NCI-H345 (cell line): ENCODE results near the gene SMCO3.

Experiments
- DNase-seq: peaks from one replicate; lab custom pipeline; 2025; lab: John Stamatoyannopoulos, UW

SMCO3 gene

GRCh38 chr12:14814014-14814413 lies at the start of gene SMCO3:
TSS of gene SMCO3 (minus strand) at chr12:14814182. CDS start at chr12:14806680, 7,502 bp downstream.
- no peak for DNase-seq

DNA sequence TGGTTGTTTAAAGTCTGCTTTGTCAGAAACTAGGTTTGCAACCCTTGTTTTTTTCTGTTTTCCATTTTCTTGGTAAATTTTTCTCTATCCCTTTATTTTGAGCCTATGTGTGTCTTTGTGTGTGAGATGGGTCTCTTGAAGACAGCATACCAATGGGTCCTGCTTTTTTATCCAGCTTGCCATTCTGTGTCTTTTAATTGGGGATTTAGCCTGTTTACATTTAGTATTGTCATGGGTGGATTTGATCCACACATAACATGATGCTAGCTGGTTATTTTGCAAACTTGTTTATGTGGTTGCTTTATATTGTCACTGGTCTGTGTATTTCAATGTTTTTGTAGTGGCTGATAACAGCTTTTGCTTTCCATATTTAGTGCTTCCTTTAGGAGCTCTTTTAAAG lies 46.5 kb upstream of the SMCO3 start:
- no peak for DNase-seq

GRCh38 chr12:14858513-14858912 lies 44.5 kb upstream of the SMCO3 start:
- DNase-seq, result no peak

GRCh38 chr12:14854586-14855183 lies 40.7 kb upstream of the SMCO3 start:
- DNase-seq, result no peak

- no peak for DNase-seq
These were observed 40.0 kb upstream of the SMCO3 start for GRCh38 chr12:14853961-14854360.

- no peak for DNase-seq
These were observed 38.9 kb upstream of the SMCO3 start for GRCh38 chr12:14852880-14853279.

DNA sequence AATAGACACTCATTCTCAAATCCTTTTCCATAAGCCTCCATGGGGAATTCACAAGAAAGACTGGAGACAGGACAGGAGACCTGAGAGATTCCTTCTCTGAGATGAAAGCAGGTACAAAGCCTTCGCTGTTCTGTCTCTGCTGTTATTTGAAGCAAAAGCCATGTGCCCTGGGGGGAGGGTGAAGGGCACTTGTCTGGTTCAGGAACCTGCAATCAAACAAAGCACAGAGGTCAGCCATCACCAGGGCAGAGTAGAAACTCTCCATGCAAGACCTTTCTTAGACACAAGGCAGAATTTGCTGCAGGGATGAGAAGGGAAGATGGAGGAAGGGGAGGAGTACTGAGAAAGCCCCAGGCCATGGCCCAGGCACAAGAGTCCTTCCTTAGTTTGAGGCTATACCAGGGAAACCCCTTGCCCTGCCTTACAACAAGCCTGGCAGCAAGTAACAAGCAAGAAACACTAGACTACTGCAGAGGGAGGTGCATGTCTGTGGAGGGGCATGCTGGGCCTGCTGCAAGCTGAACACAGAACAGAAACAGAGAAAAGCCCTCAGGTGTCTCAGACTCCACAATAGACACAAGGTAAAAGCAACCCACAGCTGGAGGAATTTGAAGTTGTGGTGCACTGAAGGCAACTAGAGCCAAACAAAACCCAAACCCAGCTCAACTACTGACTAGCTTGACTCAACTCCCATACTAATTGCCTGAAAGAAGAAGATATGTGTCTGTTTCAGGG lies 37.1 kb upstream of the SMCO3 start:
- DNase-seq, result no peak

DNA sequence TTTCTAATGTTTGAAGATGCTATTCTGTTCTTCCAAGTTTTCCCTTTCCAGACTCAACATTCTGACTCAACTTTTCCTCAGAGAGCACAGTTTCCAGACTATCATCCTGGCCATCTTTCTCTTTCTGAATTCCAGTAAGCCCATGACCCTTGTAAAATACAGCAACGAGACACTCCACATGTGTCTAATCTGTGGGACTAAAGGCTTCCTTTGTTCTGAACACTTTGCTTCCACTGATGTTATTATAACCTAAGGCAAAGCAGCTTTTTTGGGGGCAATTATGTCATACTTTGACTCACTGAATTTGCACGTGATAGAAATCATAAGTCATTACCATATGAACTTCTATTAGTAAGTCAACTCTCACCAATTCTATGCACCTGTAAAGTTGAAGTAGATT lies 35.7 kb upstream of the SMCO3 start:
- DNase-seq, result no peak

DNA sequence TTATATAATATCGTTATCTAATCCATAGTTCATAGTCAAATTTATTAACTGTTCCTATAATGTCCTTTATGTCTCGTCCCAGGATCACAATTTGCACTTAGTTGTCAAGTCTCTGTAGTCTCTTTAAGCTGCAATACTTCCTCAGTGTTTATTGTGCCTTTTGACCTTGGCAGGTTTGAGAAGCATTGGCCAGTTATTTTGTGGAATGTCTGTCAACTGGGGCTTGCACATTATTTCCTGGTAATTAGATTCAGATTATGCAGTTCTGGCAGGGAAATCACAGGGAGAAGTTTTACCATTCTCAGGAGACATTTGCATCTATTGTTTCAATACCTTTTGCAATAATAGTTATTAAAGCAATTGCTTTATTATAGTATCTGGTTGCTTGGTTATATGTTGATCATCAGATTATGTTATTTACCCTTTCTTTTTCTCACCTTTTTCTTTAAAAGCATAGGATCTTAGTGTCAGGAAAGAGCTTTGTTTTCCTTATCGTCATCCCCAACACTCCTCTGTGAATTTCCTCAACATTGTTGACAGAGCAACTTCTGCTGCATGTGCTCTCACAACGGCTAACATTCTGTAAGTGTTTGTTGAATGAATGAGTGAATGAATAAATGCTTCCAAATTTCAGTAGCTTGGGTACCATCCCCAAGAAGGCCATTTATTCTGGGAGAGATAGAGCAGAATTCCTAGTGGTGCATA lies 33.0 kb upstream of the SMCO3 start:
- DNase-seq, result no peak

DNA sequence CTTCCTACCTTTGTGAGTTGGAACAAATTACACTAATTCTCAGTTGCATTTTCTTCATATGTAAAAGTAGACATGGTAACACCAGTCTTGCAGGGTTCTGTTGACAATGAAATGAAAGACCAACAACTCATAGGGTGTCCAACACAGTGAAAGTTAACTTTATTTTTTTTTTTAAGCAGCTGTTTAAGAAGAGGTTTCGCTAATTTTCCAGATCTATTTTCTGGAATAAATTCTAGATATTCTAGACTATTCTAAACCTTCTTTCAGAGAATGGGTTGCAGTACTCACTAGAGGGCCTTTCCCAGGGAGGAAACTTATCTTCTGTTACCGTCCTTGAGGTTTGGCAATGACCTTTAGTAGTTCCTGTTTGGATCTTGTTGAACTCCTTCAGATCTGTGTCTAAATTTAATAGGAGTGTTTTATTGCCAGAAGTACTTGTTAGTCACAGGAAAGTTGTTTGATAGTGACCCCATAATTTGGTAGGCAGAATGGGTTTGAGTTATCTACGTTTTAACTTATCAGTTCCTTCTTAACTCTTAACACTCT lies 32.1 kb upstream of the SMCO3 start:
- DNase-seq, result no peak

GRCh38 chr12:14845350-14845750 lies 31.4 kb upstream of the SMCO3 start:
- DNase-seq, result peak; percentile 61

GRCh38 chr12:14844401-14844800 lies 30.4 kb upstream of the SMCO3 start:
- DNase-seq, result no peak

DNA sequence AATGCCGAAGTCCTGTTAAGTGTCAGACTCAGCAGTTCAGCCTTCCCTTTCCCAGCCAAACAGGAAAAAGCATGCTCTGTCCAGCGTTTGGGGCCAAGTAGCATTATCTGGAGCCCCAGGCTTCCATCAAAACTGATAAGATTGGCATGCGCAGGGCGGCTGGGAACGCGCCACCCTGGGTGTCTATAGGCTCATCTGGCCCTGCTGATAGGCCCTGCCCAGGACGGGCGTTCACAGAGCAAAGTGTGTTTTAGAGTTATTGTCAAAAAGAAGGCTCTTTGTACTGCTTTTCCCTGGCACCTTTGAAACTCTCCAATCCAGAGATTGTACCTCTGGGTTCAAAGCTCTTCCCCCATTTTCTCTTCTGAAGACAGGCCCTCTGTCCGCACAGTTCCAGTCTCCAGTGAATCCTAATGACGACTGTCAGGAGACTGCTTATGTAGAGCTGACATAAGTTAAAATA lies 29.5 kb upstream of the SMCO3 start, which contains the start of gene ART4:
ART4 (minus strand) TSS at position 102 of the 463 bp plus-strand sequence. CDS start 413 bp downstream, outside the sequence.
- no peak for DNase-seq

GRCh38 chr12:14842315-14842714 lies 28.3 kb upstream of the SMCO3 start:
- no peak for DNase-seq

- no peak for DNase-seq
These were observed 27.8 kb upstream of the SMCO3 start for GRCh38 chr12:14841761-14842160.

- no peak for DNase-seq
These were observed 26.6 kb upstream of the SMCO3 start for GRCh38 chr12:14840616-14841015.

DNA sequence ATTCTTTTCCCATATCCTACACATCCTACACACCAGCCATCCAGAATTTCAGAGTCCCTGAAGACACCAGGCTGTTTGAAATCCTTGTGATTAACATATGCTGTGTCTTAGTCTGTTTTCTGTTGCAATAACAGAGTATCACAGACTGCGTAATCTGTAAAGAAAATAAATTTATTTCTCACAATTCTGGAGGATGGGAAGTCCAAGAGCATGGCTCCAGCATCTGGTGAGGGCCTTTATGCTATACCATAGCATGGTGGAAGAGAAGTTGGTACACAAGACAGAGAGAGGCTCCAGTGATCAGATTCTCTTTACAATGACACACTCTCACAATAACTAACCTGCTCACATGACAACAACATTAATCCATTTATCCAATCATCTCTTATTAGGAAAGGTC lies 25.3 kb upstream of the SMCO3 start:
- no peak for DNase-seq

DNA sequence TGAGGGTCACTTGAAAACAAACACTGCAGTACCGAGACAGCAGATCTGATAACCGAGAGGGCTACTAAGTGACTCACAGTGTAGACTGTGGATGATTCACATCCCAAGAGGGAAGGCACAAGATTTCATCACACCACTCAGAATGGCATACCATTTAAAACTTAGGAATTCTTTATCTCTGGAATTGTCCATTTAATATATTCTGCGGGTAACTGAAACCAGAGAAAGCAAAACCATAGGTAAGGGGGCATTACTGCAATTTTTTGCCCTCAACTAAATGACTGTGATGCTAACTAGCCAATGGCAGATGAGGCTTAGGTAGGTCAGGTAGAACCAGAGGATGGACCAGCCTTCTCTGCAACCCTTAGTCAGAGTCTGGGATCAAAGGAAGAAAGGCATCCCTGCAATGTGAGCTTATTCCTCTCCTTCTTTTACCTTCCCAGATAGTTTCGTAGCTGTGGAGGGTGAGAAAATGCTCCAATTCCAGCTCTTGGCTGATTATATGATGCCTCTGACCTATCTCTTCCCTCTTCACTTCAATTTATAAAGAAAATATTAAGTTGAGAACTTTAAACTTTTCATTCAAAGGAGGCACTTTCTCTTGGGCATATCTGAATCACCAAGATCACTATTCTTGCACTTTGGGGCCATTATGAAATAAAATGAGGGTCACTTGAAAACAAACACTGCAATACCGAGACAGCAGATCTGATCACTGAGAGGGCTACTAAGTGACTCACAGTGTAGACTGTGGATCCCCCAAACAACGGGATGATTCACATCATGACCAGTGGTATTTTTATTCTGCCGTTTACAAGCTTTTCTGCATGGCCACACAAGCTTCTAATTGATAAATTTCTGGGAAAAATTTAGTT lies 22.6 kb upstream of the SMCO3 start:
- no peak for DNase-seq

GRCh38 chr12:14834509-14834908 lies 20.5 kb upstream of the SMCO3 start:
- no peak for DNase-seq

GRCh38 chr12:14833952-14834351 lies 20.0 kb upstream of the SMCO3 start:
- DNase-seq, result no peak

- DNase-seq, result no peak
These were observed 19.4 kb upstream of the SMCO3 start for GRCh38 chr12:14833336-14833735.

- no peak for DNase-seq
These were observed 14.9 kb upstream of the SMCO3 start for GRCh38 chr12:14828892-14829291.
